Activated naive CD8-positive, alpha-beta T cell treated with anti-CD3 and anti-CD28 coated beads, Interleukin-2, amount 50 U/mL, for 24 hours (primary cell): ENCODE measurements around the gene CAPN9.
"Not testable (repeated sequence)": the region's sequence is repeated elsewhere in the genome, so short reads cannot be mapped to it uniquely, and the experiment has no call there.

Experiments
- ATAC-seq: fragments of 150-1000 bp; cut with Tn5 transposase; one replicate; pipeline ENCODE4 v1.10.0; 2021
- DNase-seq: peaks from one replicate; pipeline ENCODE4 v3.0.0; 2021
- H3K27ac Mint-ChIP-seq: one replicate; pipeline ENCODE4 v1.8.0; 2021; ENCODE audit warnings: mild to moderate bottlenecking, mixed read lengths
- H3K27me3 Mint-ChIP-seq: one replicate; pipeline ENCODE4 v1.8.0; 2021; ENCODE audit warnings: mixed read lengths
- H3K36me3 Mint-ChIP-seq: one replicate; pipeline ENCODE4 v1.8.0; 2021; ENCODE audit warnings: low read depth, mixed read lengths
- H3K4me1 Mint-ChIP-seq: one replicate; pipeline ENCODE4 v1.8.0; 2021; ENCODE audit warnings: mixed read lengths
- H3K4me3 Mint-ChIP-seq: one replicate; pipeline ENCODE4 v1.8.0; 2021; ENCODE audit warnings: mild to moderate bottlenecking, moderate library complexity, mixed read lengths
- H3K9me3 Mint-ChIP-seq: one replicate; pipeline ENCODE4 v1.8.0; 2021; ENCODE audit warnings: mixed read lengths

CAPN9 gene

GRCh38 chr1:230843503-230844309 lies 96.5 kb downstream of the CAPN9 start:
- Mint-ChIP-seq H3K4me1 (no peaks in the 10 kb centered on the region), H3K27ac (no peak overlapping the region), H3K27me3 (no peaks in the 10 kb centered on the region), H3K9me3 (no peaks in the 10 kb centered on the region), H3K36me3 (peaks cover 3% of the 10 kb centered on the region), H3K4me3 (no peak overlapping the region)
- ATAC-seq (no peak), DNase-seq (no peak)

GRCh38 chr1:230844561-230844960 lies 97.4 kb downstream of the CAPN9 start:
- DNase-seq (no peak), ATAC-seq (no peak)
- Mint-ChIP-seq H3K9me3 (no peaks in the 10 kb centered on the region), H3K27ac (no peak overlapping the region), H3K4me3 (no peak overlapping the region), H3K36me3 (peaks cover 3% of the 10 kb centered on the region), H3K4me1 (no peaks in the 10 kb centered on the region), H3K27me3 (no peaks in the 10 kb centered on the region)

GRCh38 chr1:230845184-230845583 lies 98.0 kb downstream of the CAPN9 start:
- not testable (repeated sequence) for H3K27ac Mint-ChIP-seq, H3K4me1 Mint-ChIP-seq, H3K27me3 Mint-ChIP-seq, H3K9me3 Mint-ChIP-seq, DNase-seq, H3K36me3 Mint-ChIP-seq, H3K4me3 Mint-ChIP-seq, ATAC-seq

DNA sequence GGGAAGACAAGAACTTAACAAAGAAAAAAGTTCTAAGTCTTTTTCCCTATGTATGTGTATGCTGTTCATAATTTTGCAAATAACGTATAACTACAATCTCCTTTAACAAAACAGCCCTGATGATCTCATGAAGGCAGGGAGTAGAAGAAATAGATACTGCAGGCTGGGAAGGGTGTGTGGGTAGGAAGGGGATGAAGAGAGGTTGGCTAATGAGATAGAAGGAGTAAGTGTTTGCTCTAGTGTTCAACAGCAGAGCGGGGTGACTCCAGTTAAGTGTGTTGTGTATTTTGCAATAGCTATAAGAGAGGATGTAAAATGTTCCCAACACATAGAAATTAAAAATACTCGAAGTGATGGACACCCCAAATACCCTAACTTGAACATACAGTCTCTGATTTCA lies 101.0 kb downstream of the CAPN9 start:
- H3K27ac Mint-ChIP-seq, result no peak overlapping the region
- no peak overlapping the region for H3K4me3 Mint-ChIP-seq
- no peaks in the 10 kb centered on the region for H3K9me3 Mint-ChIP-seq
- H3K4me1 Mint-ChIP-seq, result no peaks in the 10 kb centered on the region
- no peaks in the 10 kb centered on the region for H3K27me3 Mint-ChIP-seq
- peaks cover 5% of the 10 kb centered on the region for H3K36me3 Mint-ChIP-seq
- DNase-seq (no peak), ATAC-seq (no peak)

- H3K27me3 Mint-ChIP-seq, result no peaks in the 10 kb centered on the region
- H3K36me3 Mint-ChIP-seq, result peaks cover 7% of the 10 kb centered on the region
- no peak overlapping the region for H3K27ac Mint-ChIP-seq
Measured at GRCh38 chr1:230849451-230850224, 102.5 kb downstream of the CAPN9 start.

DNA sequence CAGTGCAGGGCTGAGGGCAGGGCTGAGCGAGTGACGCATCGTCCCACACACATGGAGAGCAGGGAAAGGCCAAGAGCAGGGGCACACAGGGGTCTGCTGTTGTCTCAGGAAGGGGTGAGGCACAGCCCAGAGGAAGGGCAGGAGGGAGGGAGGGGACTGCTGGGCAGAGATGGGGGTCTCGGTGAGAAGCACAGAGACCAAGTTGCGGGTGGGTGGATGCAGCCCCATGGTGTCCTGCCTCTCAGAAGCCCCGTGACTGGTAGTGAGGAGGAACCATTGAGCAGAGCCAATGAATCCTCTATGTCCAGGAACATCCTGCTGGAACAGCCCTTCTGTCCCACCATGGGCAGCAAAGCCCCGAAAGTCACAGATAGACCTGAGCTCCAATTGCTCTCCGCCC lies 103.4 kb downstream of the CAPN9 start:
- no peak for ATAC-seq
- no peak overlapping the region for H3K27ac Mint-ChIP-seq
- H3K9me3 Mint-ChIP-seq, result no peaks in the 10 kb centered on the region
- H3K27me3 Mint-ChIP-seq, result no peaks in the 10 kb centered on the region
- no peaks in the 10 kb centered on the region for H3K4me1 Mint-ChIP-seq
- no peak overlapping the region for H3K4me3 Mint-ChIP-seq
- peaks cover 7% of the 10 kb centered on the region for H3K36me3 Mint-ChIP-seq
- DNase-seq, result no peak

More at GRCh38 chr1:230849451-230850224, 102.5 kb downstream of the CAPN9 start:
- DNase-seq (no peak), ATAC-seq (no peak)
- H3K4me3 Mint-ChIP-seq, result no peak overlapping the region
- H3K4me1 Mint-ChIP-seq, result no peaks in the 10 kb centered on the region
- no peaks in the 10 kb centered on the region for H3K9me3 Mint-ChIP-seq

DNA sequence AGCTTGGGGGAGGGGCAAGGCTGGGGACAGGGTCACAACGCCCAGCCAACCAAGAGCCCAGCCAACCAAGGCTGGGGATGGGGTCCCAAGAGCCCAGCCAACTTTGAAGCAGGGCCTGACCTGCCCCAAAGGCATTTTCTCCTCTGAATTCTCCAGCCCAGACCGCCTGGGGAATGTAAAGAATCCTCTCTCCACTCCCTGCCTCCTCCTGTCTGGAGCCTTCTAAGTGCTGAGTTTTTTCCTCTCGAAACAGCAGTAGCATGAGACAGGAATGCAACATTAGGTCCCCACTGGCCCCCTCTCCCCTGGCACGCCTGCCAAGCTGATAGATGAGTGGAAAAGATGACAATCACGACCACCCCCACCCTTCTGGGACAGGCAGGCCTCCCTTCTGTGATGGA lies 104.1 kb downstream of the CAPN9 start:
- ATAC-seq (peak; percentile 36), DNase-seq (no peak)
- Mint-ChIP-seq H3K27ac (no peak overlapping the region), H3K27me3 (no peaks in the 10 kb centered on the region), H3K4me1 (no peaks in the 10 kb centered on the region), H3K36me3 (peaks cover 7% of the 10 kb centered on the region), H3K9me3 (no peaks in the 10 kb centered on the region), H3K4me3 (no peak overlapping the region)
